OCI-LY3 (cell line): Measurements from ENCODE around the gene POMGNT2.

Experiments
- H2AFZ ChIP-seq: fragments of 200-600, 300-600 bp; shearing (Covaris generic); 2 replicates; pipeline ENCODE4 v1.6.0; 2014; ENCODE audit warnings: antibody characterized with exemption, low read depth, low read length
- H3K27ac ChIP-seq: fragments of 200-600, 300-600 bp; sonication (generic); 2 replicates; pipeline ENCODE4 v1.5.1; 2014; ENCODE audit warnings: mild to moderate bottlenecking, low read length, moderate library complexity, mixed read lengths
- H3K27me3 ChIP-seq: fragments of 200-600, 300-600 bp; sonication (generic); 2 replicates; pipeline ENCODE4 v1.6.1; 2014; ENCODE audit warnings: low read depth, low read length, mixed read lengths
- H3K36me3 ChIP-seq: fragments of 200-600, 300-600 bp; sonication (generic); replicated peaks from 2 replicates; pipeline ENCODE3; 2014; ENCODE audit warnings: low read depth, low read length, mixed read lengths
- H3K4me1 ChIP-seq: fragments of 300-600, 200-600 bp; sonication (generic); 2 replicates; pipeline ENCODE4 v1.6.1; 2014; ENCODE audit warnings: low read length, mixed read lengths
- H3K4me2 ChIP-seq: fragments of 200-600, 300-600 bp; sonication (generic); 2 replicates; pipeline ENCODE4 v1.6.1; 2014; ENCODE audit warnings: low read length, mixed read lengths
- H3K4me3 ChIP-seq: fragments of 300-600, 200-600 bp; sonication (generic); 2 replicates; pipeline ENCODE4 v1.5.1; 2014; ENCODE audit warnings: antibody characterized with exemption, mild to moderate bottlenecking, low read length, moderate library complexity
- H3K79me2 ChIP-seq: fragments of 300-600, 200-600 bp; shearing (Covaris generic); 2 replicates; pipeline ENCODE4 v1.6.1; 2014; ENCODE audit warnings: mild to moderate bottlenecking, low read length, mixed read lengths
- H3K9ac ChIP-seq: fragments of 300-600, 200-600 bp; shearing (Covaris generic); 2 replicates; pipeline ENCODE4 v1.6.0; 2014; ENCODE audit warnings: mild to moderate bottlenecking, low read length, moderate library complexity
- H3K9me3 ChIP-seq: fragments of 200-600, 300-600 bp; shearing (Covaris generic); 2 replicates; pipeline ENCODE4 v1.6.1; 2014; ENCODE audit warnings: low read length, mixed read lengths; ENCODE audit not compliant: insufficient read depth
- H4K20me1 ChIP-seq: fragments of 200-600, 300-600 bp; sonication (generic); 2 replicates; pipeline ENCODE4 v1.6.1; 2016; ENCODE audit warnings: low read length, mixed read lengths; ENCODE audit not compliant: insufficient read depth
- EZH2phosphoT487 ChIP-seq: fragments of 200-600 bp; shearing (Covaris generic); IDR thresholded peaks from 2 replicates; pipeline ENCODE4 v1.6.1; 2018; ENCODE audit warnings: antibody characterized with exemption, mixed run types, low read depth
- TF ChIP-seq, protein P1 (sequence below): fragments of 200-600, 300-600 bp; sonication (generic); IDR thresholded peaks from 2 replicates; pipeline ENCODE4 v1.5.1; 2014; ENCODE audit warnings: antibody characterized with exemption, low read length, low read depth

POMGNT2 gene

DNA sequence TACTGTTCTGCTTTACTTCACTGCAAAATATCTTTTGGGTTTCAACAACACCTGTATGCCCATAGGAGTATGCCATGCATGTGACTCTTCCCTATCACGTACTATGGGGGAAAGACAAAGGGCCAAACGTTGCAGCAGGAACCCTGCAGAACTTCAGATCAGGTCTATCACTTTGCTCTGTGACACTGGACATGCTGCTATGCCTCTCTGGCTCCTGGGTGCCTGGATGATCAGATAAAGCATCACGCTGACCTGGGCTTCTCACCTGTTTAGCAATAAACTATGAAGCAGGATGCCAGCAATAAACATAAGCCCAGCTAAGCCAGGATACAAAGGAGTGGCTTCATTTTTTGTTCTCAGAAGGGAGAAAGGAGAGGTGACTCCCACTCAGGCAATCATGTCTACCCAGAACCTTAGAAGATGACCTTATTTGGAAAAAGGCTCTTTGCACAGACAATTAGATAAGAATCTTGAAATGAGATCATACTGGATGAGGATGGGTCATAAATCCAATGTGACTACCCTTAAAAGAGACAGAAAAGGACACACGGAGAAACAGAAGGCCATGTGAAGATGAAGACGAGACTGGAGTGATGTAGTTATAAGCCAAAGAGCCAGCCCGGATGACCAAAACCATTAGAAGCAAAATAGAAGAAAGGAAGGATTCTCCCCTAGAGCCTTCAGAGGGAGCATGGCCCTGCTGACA is 19.3 kb downstream of the POMGNT2 start:
- H3K4me1 ChIP-seq: no peaks in the 10 kb centered on the region
- H3K36me3 ChIP-seq: no peaks in the 10 kb centered on the region
- no peak overlapping the region for H3K4me3 ChIP-seq
- H3K27ac ChIP-seq: no peak overlapping the region
- peaks cover 27% of the 10 kb centered on the region for H3K27me3 ChIP-seq
- no peak overlapping the region for H3K4me2 ChIP-seq
- no peaks in the 10 kb centered on the region for H3K9me3 ChIP-seq
- H3K79me2 ChIP-seq: no peaks in the 10 kb centered on the region
- TF ChIP-seq, protein P1, sequence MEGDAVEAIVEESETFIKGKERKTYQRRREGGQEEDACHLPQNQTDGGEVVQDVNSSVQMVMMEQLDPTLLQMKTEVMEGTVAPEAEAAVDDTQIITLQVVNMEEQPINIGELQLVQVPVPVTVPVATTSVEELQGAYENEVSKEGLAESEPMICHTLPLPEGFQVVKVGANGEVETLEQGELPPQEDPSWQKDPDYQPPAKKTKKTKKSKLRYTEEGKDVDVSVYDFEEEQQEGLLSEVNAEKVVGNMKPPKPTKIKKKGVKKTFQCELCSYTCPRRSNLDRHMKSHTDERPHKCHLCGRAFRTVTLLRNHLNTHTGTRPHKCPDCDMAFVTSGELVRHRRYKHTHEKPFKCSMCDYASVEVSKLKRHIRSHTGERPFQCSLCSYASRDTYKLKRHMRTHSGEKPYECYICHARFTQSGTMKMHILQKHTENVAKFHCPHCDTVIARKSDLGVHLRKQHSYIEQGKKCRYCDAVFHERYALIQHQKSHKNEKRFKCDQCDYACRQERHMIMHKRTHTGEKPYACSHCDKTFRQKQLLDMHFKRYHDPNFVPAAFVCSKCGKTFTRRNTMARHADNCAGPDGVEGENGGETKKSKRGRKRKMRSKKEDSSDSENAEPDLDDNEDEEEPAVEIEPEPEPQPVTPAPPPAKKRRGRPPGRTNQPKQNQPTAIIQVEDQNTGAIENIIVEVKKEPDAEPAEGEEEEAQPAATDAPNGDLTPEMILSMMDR: no peak
- no peak for TF ChIP-seq EZH2phosphoT487
- no peak overlapping the region for H3K9ac ChIP-seq
- no peak overlapping the region for H2AFZ ChIP-seq
- no peaks in the 10 kb centered on the region for H4K20me1 ChIP-seq

DNA sequence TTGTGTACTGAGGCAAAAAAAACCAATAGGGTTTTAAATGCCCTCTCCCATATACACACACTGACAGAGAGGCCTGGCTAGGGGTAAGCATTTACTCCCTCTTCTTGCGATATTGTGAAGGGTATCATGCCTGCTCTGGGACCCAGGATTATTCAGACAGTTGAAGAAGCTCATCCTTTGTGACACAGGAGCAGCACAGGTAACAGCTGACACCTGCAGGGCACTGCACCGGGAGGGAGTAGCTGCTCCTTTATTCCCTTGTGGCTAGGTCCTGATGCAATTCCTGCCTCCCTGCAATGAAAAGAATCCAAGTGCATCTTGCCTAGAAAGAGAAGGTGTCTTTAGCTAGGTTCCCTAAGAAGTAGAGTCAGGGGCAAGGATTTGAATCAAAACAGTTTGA is 23.4 kb downstream of the POMGNT2 start:
- H3K27ac ChIP-seq: no peak overlapping the region
- no peak overlapping the region for H3K9ac ChIP-seq
- TF ChIP-seq, protein P1: no peak
- TF ChIP-seq EZH2phosphoT487: no peak
- no peaks in the 10 kb centered on the region for H3K4me1 ChIP-seq
- peaks cover 6% of the 10 kb centered on the region; the same call in 1 of the 2 replicates for H3K27me3 ChIP-seq
- H2AFZ ChIP-seq: no peak overlapping the region
- H3K79me2 ChIP-seq: no peaks in the 10 kb centered on the region
- no peak overlapping the region for H3K4me3 ChIP-seq
- H3K9me3 ChIP-seq: no peaks in the 10 kb centered on the region
- no peaks in the 10 kb centered on the region for H3K36me3 ChIP-seq
- no peaks in the 10 kb centered on the region for H4K20me1 ChIP-seq
- H3K4me2 ChIP-seq: no peak overlapping the region

DNA sequence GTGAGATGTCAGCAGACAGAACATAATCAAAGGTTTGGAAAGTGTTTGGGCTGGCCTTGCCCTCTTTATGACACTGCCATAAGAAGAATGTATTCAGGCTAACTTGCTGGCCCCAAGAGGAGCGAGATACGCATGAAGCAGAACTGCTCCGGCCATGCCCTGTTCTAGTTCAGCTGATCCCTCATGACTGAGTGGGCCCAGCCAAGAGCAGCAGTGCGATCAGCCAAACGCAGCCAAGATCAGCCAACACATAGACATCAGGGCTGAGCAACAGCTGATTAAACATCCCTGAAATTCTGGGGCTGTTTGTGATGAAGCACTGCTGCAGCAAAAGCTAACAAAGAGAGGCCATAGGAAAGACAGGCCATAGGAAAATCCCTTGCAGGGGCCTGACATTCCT is 24.1 kb downstream of the POMGNT2 start:
- Histone ChIP-seq H3K27me3 (peaks cover 6% of the 10 kb centered on the region; the same call in 1 of the 2 replicates), H3K27ac (no peak overlapping the region), H3K36me3 (no peaks in the 10 kb centered on the region), H3K4me3 (no peak overlapping the region), H3K9ac (no peak overlapping the region), H3K9me3 (no peaks in the 10 kb centered on the region), H3K79me2 (no peaks in the 10 kb centered on the region), H2AFZ (no peak overlapping the region), H3K4me2 (no peak overlapping the region), H4K20me1 (no peaks in the 10 kb centered on the region), H3K4me1 (no peaks in the 10 kb centered on the region)
- TF ChIP-seq EZH2phosphoT487: no peak
- TF ChIP-seq, protein P1: no peak

DNA sequence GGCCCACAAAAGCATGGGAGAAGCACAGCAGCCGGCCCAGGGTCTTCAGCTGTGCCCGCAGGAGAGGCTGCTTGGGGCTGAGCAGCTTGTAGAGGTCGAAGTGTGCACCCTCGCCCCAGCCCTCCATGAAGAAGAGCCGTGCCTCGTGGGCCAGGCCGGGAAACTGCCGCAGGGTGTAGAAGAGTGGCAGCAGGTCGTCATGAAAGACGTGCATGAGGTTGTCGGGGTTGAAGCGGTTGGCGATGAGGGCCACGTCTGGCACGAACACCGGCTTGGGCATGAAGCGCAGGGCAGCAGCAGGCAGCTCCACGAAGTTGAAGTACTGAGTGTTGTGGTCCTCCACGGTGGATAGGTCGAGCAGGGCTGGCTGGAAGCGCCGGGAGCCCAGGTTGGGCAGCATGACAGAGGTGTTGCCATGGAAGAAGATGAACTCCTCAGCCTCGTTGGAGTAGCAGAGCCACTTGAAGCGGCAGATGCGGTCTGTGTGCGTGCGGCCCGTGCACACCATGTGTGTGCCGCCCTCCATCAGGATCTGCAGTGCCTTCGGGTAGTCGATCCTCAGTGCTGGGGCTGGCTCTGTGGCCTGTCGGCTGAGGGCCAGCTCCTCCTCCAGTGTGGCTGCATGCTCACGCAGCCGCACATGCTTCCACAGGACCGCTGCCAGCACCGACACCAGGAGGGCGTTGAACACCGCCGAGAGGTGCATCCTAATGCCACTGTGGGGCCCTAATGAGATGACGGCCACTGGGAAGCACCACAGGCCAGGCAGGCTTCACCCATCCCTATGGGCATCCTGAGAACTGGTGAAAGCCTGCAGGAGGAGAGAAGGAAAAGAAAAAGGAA is 24.9 kb downstream of the POMGNT2 start:
- Histone ChIP-seq H3K4me2 (no peak overlapping the region), H3K9ac (no peak overlapping the region), H3K79me2 (no peaks in the 10 kb centered on the region), H4K20me1 (no peaks in the 10 kb centered on the region), H3K27me3 (peaks cover 6% of the 10 kb centered on the region; the same call in 1 of the 2 replicates), H3K36me3 (no peaks in the 10 kb centered on the region), H2AFZ (no peak overlapping the region), H3K27ac (no peak overlapping the region), H3K4me3 (no peak overlapping the region), H3K4me1 (no peaks in the 10 kb centered on the region), H3K9me3 (no peaks in the 10 kb centered on the region)
- no peak for TF ChIP-seq EZH2phosphoT487
- TF ChIP-seq, protein P1: no peak
